ENCODE data around the gene ARID1B. TPM values are rescaled to one million over a fixed set of nuclear protein-coding genes. Genes with fewer than 3 reads are reported as not detected.

The ARID1B gene
- total and polyA plus RNA-seq, 2 of the 13 experiments (the other 11 are each of a cell fraction or from before 2014, with no cell fraction given) = 20.1 to 32.6 TPM

GRCh38 chr6:156771761-156772160, 5.4 kb upstream of the ARID1B start:
- H3K4me2 ChIP-seq (ENCODE audit: low read depth, low read length) = no peak overlapping the region
- intact Hi-C loops (cut with micrococcal nuclease; ENCODE audit: unreplicated experiment) (no loop called here), in situ Hi-C loops (cut with HindIII; ENCODE audit: extremely low pct_ligation_motif_present, low pct_unique_long_range_greater_than_20kb) (loop anchor here (5.0 to 25.0 kb wide), 2 partner anchors 84 to 209 kb away; no protein-coding TSS in a partner anchor)
- BruUV-seq (replicated peaks) = no TSS peak
- H3K4me3 ChIP-seq (replicated peaks in 1 of 3; ENCODE audit: insufficient read depth in 1 of 3, low read depth in 2 of 3, low read length in 3 of 3) = no peak overlapping the region
- no peak overlapping the region for H3K27ac ChIP-seq (ENCODE audit: extremely low read length, insufficient read depth, low read length)
- H4K20me1 ChIP-seq (ENCODE audit: insufficient read depth, low read length) = no peaks in the 10 kb centered on the region
- ChIA-PET POLR2A (no interaction called here), CTCF (ENCODE audit: low intra/inter-chr PET ratio, low total read pairs) (no interaction called here)
- H3K4me1 ChIP-seq (ENCODE audit: insufficient read depth, low read length) = peaks cover 8% of the 10 kb centered on the region
- H3K27me3 ChIP-seq (ENCODE audit: control insufficient read depth in 1 of 2, insufficient read depth in 2 of 2, low read length in 2 of 2) = no peaks in the 10 kb centered on the region; a peak in 1 of 5 replicates
- no peak overlapping the region for H2AFZ ChIP-seq (ENCODE audit: low read length)
- ATAC-seq (no peak), FAIRE-seq (no peak), DNase-seq (ENCODE audit: low spot score) (no peak)
- H3K9ac ChIP-seq (ENCODE audit: insufficient read depth, low read depth, low read length) = no peak overlapping the region
- no peaks in the 10 kb centered on the region for H3K9me3 ChIP-seq (ENCODE audit: low read length)
- no peaks in the 10 kb centered on the region for H3K36me3 ChIP-seq (replicated peaks in 1 of 2; ENCODE audit: control insufficient read depth in 1 of 2, insufficient read depth in 2 of 2, low read length in 2 of 2)
- 94% methylated on average over 7 of the region's 7 CpGs for WGBS (ENCODE audit: low lambda C conversion rate)
- H3K79me2 ChIP-seq (ENCODE audit: insufficient read depth, low read length) = peaks cover 7% of the 10 kb centered on the region
- TF ChIP-seq NAIF1 (CRISPR knock-in tag; IDR thresholded peaks at IDR 0.05; ENCODE audit: borderline replicate concordance) (no peak), KDM3A (CRISPR knock-in tag; IDR thresholded peaks at IDR 0.05; ENCODE audit: low read depth) (no peak), ZNF768 (CRISPR knock-in tag; IDR thresholded peaks at IDR 0.05) (no peak), ZFYVE20 (CRISPR knock-in tag; IDR thresholded peaks at IDR 0.05; ENCODE audit: borderline replicate concordance, low read depth) (no peak), RCOR2 (CRISPR knock-in tag; IDR thresholded peaks at IDR 0.05) (no peak), GPN1 (CRISPR knock-in tag; IDR thresholded peaks at IDR 0.05; ENCODE audit: borderline replicate concordance) (no peak), CHD2 (IDR thresholded peaks at IDR 0.05; ENCODE audit: low read depth, low read length) (no peak), TCF7L2 (IDR thresholded peaks at IDR 0.05; ENCODE audit: low read depth, low read length) (no peak), BCL6 (CRISPR knock-in tag; IDR thresholded peaks at IDR 0.05) (no peak), ZNF44 (CRISPR knock-in tag; IDR thresholded peaks at IDR 0.05) (no peak), NR2F2 (IDR thresholded peaks at IDR 0.05; ENCODE audit: borderline replicate concordance, low read depth) (no peak), AGO1 (IDR thresholded peaks at IDR 0.05; ENCODE audit: low read depth, low read length, poor library complexity, severe bottlenecking) (no peak)
- TF ChIP-seq, protein P1, sequence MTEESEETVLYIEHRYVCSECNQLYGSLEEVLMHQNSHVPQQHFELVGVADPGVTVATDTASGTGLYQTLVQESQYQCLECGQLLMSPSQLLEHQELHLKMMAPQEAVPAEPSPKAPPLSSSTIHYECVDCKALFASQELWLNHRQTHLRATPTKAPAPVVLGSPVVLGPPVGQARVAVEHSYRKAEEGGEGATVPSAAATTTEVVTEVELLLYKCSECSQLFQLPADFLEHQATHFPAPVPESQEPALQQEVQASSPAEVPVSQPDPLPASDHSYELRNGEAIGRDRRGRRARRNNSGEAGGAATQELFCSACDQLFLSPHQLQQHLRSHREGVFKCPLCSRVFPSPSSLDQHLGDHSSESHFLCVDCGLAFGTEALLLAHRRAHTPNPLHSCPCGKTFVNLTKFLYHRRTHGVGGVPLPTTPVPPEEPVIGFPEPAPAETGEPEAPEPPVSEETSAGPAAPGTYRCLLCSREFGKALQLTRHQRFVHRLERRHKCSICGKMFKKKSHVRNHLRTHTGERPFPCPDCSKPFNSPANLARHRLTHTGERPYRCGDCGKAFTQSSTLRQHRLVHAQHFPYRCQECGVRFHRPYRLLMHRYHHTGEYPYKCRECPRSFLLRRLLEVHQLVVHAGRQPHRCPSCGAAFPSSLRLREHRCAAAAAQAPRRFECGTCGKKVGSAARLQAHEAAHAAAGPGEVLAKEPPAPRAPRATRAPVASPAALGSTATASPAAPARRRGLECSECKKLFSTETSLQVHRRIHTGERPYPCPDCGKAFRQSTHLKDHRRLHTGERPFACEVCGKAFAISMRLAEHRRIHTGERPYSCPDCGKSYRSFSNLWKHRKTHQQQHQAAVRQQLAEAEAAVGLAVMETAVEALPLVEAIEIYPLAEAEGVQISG (CRISPR knock-in tag; IDR thresholded peaks at IDR 0.05) = no peak
- TF ChIP-seq, protein P2, sequence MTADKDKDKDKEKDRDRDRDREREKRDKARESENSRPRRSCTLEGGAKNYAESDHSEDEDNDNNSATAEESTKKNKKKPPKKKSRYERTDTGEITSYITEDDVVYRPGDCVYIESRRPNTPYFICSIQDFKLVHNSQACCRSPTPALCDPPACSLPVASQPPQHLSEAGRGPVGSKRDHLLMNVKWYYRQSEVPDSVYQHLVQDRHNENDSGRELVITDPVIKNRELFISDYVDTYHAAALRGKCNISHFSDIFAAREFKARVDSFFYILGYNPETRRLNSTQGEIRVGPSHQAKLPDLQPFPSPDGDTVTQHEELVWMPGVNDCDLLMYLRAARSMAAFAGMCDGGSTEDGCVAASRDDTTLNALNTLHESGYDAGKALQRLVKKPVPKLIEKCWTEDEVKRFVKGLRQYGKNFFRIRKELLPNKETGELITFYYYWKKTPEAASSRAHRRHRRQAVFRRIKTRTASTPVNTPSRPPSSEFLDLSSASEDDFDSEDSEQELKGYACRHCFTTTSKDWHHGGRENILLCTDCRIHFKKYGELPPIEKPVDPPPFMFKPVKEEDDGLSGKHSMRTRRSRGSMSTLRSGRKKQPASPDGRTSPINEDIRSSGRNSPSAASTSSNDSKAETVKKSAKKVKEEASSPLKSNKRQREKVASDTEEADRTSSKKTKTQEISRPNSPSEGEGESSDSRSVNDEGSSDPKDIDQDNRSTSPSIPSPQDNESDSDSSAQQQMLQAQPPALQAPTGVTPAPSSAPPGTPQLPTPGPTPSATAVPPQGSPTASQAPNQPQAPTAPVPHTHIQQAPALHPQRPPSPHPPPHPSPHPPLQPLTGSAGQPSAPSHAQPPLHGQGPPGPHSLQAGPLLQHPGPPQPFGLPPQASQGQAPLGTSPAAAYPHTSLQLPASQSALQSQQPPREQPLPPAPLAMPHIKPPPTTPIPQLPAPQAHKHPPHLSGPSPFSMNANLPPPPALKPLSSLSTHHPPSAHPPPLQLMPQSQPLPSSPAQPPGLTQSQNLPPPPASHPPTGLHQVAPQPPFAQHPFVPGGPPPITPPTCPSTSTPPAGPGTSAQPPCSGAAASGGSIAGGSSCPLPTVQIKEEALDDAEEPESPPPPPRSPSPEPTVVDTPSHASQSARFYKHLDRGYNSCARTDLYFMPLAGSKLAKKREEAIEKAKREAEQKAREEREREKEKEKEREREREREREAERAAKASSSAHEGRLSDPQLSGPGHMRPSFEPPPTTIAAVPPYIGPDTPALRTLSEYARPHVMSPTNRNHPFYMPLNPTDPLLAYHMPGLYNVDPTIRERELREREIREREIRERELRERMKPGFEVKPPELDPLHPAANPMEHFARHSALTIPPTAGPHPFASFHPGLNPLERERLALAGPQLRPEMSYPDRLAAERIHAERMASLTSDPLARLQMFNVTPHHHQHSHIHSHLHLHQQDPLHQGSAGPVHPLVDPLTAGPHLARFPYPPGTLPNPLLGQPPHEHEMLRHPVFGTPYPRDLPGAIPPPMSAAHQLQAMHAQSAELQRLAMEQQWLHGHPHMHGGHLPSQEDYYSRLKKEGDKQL (CRISPR knock-in tag; IDR thresholded peaks at IDR 0.05; ENCODE audit: low read depth) = no peak
- TF ChIP-seq, protein P3, sequence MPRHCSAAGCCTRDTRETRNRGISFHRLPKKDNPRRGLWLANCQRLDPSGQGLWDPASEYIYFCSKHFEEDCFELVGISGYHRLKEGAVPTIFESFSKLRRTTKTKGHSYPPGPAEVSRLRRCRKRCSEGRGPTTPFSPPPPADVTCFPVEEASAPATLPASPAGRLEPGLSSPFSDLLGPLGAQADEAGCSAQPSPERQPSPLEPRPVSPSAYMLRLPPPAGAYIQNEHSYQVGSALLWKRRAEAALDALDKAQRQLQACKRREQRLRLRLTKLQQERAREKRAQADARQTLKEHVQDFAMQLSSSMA (CRISPR knock-in tag; IDR thresholded peaks at IDR 0.05) = no peak
